Activated T-cell treated with anti-CD3 and anti-CD28 coated beads, Interleukin-2, amount 50 U/mL, for 72 hours (primary cell): ENCODE results near the gene ANO4. TPM values are rescaled to one million over a fixed set of nuclear protein-coding genes. Genes with fewer than 3 reads are reported as not detected.

Experiments used
- ATAC-seq, 2 donors: fragments of 150-1000 bp; cut with Tn5 transposase; replicated peaks in 1 of 2; 2 replicates each; pipeline ENCODE4 v1.10.0; 2021; ENCODE audit warnings: moderate library complexity in 2 of 2, mild to moderate bottlenecking in 1 of 2
- DNase-seq, 2 donors: peaks; one replicate each; pipeline ENCODE4 v3.0.0; 2021 to 2022; ENCODE audit warnings: mixed read lengths in 1 of 2
- H3K27ac Mint-ChIP-seq: one replicate; pipeline ENCODE4 v1.8.0; 2022; ENCODE audit warnings: mild to moderate bottlenecking, moderate library complexity, mixed read lengths
- H3K27me3 Mint-ChIP-seq: one replicate; pipeline ENCODE4 v1.8.0; 2022; ENCODE audit warnings: low read depth, mixed read lengths
- H3K36me3 Mint-ChIP-seq, 2 donors: one replicate each; pipeline ENCODE4 v1.8.0; 2022; ENCODE audit warnings: mixed read lengths in 2 of 2, mild to moderate bottlenecking in 1 of 2; ENCODE audit not compliant: insufficient read depth in 2 of 2
- H3K4me1 Mint-ChIP-seq: one replicate; pipeline ENCODE4 v1.8.0; 2022; ENCODE audit warnings: low read depth, mixed read lengths
- H3K4me3 Mint-ChIP-seq, 2 donors: one replicate each; pipeline ENCODE4 v1.8.0; 2022; ENCODE audit warnings: mild to moderate bottlenecking in 2 of 2, mixed read lengths in 2 of 2, moderate library complexity in 2 of 2
- H3K9me3 Mint-ChIP-seq, 2 donors: one replicate each; pipeline ENCODE4 v1.8.0; 2022; ENCODE audit warnings: mixed read lengths in 2 of 2
- total RNA-seq, 2 donors: library from RNA; stranded (reverse); gene quantifications; one replicate each; pipeline ENCODE4 v1.2.3, GENCODE V29; 2022

Gene ANO4
- total RNA-seq, 2 donors from 2014 or later = not detected

GRCh38 chr12:100993916-100994450 lies 199.4 kb downstream of the ANO4 start:
- no peaks in the 10 kb centered on the region for H3K4me1 Mint-ChIP-seq
- H3K27ac Mint-ChIP-seq = no peak overlapping the region
- H3K9me3 Mint-ChIP-seq = peaks cover 0 to 8% of the 10 kb centered on the region in 2 donors
- DNase-seq (no peak), ATAC-seq (no peak)
- H3K36me3 Mint-ChIP-seq = peaks cover 1 to 2% of the 10 kb centered on the region in 2 donors
- H3K27me3 Mint-ChIP-seq = no peaks in the 10 kb centered on the region
- H3K4me3 Mint-ChIP-seq = no peak overlapping the region

- no peak for ATAC-seq
Observed at GRCh38 chr12:100995201-100995600, 200.6 kb downstream of the ANO4 start.

GRCh38 chr12:100995771-100996170 lies 201.2 kb downstream of the ANO4 start:
- DNase-seq = no peak
- peaks cover 0 to 1% of the 10 kb centered on the region in 2 donors for H3K9me3 Mint-ChIP-seq
- no peaks in the 10 kb centered on the region for H3K27me3 Mint-ChIP-seq
- no peaks in the 10 kb centered on the region for H3K4me1 Mint-ChIP-seq
- H3K27ac Mint-ChIP-seq = no peak overlapping the region
- peaks cover 0 to 1% of the 10 kb centered on the region in 2 donors for H3K36me3 Mint-ChIP-seq
- no peak for ATAC-seq
- no peak overlapping the region for H3K4me3 Mint-ChIP-seq

More at GRCh38 chr12:100995201-100995600, 200.6 kb downstream of the ANO4 start:
- Mint-ChIP-seq H3K27me3 (no peaks in the 10 kb centered on the region), H3K36me3 (peaks cover 0 to 1% of the 10 kb centered on the region in 2 donors), H3K9me3 (peaks cover 0 to 3% of the 10 kb centered on the region in 2 donors), H3K4me1 (no peaks in the 10 kb centered on the region), H3K4me3 (no peak overlapping the region), H3K27ac (no peak overlapping the region)
- no peak for DNase-seq

DNA sequence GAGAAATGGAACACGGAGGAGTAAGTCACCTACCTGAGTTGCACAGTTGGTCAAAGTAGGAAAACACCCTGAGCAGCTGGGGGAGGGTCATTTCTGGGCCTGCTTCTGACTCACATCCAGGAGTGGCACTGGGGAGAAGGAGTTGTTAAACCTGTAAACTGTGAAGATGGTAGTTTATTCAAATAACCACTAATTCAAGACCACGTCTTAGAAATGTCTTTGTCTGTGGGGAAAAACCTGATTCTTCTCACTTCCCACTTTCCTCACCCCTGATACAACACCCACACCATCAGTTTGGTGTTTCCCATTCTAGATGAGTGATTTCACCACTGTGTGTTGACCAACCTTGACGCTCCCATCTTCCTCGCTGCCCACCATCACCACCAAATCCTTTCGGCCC lies 207.1 kb downstream of the ANO4 start:
- Mint-ChIP-seq H3K4me1 (no peaks in the 10 kb centered on the region), H3K9me3 (peaks cover 2% of the 10 kb centered on the region in 2 donors), H3K4me3 (no peak overlapping the region), H3K27ac (no peak overlapping the region), H3K36me3 (no peaks in the 10 kb centered on the region), H3K27me3 (no peaks in the 10 kb centered on the region)
- ATAC-seq = no peak
- DNase-seq = no peak

GRCh38 chr12:101002696-101003419 lies 208.3 kb downstream of the ANO4 start:
- Mint-ChIP-seq H3K36me3 (no peaks in the 10 kb centered on the region), H3K27ac (no peak overlapping the region), H3K27me3 (no peaks in the 10 kb centered on the region), H3K4me1 (no peaks in the 10 kb centered on the region), H3K9me3 (peaks cover 2% of the 10 kb centered on the region in 2 donors), H3K4me3 (no peak overlapping the region)
- no peak for DNase-seq
- ATAC-seq = no peak

- ATAC-seq (no peak), DNase-seq (no peak)
- no peaks in the 10 kb centered on the region for H3K27me3 Mint-ChIP-seq
- H3K36me3 Mint-ChIP-seq = peaks cover 3 to 5% of the 10 kb centered on the region in 2 donors
- no peaks in the 10 kb centered on the region for H3K4me1 Mint-ChIP-seq
- no peak overlapping the region for H3K4me3 Mint-ChIP-seq
- peaks cover 5 to 8% of the 10 kb centered on the region in 2 donors for H3K9me3 Mint-ChIP-seq
- no peak overlapping the region for H3K27ac Mint-ChIP-seq
Observed at GRCh38 chr12:101004898-101005297, 210.3 kb downstream of the ANO4 start.

GRCh38 chr12:101009274-101009673 lies 214.7 kb downstream of the ANO4 start:
- no peak for ATAC-seq

DNA sequence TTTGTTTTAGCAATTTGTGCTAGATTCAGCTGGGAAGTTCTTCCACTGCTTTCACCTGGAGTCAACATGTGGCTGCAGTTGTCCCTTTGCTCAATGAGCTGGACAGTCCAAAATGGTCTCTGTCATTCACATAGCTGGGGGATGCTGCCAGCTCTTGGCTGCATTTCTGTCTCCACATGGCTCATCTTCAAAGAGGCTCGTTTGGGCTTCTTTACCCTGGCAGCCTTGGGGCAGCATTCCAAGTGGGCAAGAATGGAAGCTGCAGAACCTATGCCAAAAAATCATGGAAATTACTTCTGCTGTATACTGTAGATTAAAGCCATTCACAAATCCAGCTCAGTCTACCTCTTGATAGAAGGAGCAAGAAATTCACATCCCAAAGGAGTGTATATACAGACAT lies 216.3 kb downstream of the ANO4 start:
- peaks cover 3 to 8% of the 10 kb centered on the region in 2 donors for H3K36me3 Mint-ChIP-seq
- no peaks in the 10 kb centered on the region for H3K27me3 Mint-ChIP-seq
- H3K9me3 Mint-ChIP-seq = peaks cover 6% of the 10 kb centered on the region in 2 donors
- ATAC-seq (no peak), DNase-seq (no peak)
- H3K27ac Mint-ChIP-seq = no peak overlapping the region
- H3K4me1 Mint-ChIP-seq = no peaks in the 10 kb centered on the region
- H3K4me3 Mint-ChIP-seq = no peak overlapping the region

More at GRCh38 chr12:101009274-101009673, 214.7 kb downstream of the ANO4 start:
- no peak overlapping the region for H3K4me3 Mint-ChIP-seq
- no peaks in the 10 kb centered on the region for H3K27me3 Mint-ChIP-seq
- peaks cover 3 to 8% of the 10 kb centered on the region in 2 donors for H3K9me3 Mint-ChIP-seq
- peaks cover 3 to 8% of the 10 kb centered on the region in 2 donors for H3K36me3 Mint-ChIP-seq
- DNase-seq = no peak
- H3K27ac Mint-ChIP-seq = no peak overlapping the region
- H3K4me1 Mint-ChIP-seq = no peaks in the 10 kb centered on the region

DNA sequence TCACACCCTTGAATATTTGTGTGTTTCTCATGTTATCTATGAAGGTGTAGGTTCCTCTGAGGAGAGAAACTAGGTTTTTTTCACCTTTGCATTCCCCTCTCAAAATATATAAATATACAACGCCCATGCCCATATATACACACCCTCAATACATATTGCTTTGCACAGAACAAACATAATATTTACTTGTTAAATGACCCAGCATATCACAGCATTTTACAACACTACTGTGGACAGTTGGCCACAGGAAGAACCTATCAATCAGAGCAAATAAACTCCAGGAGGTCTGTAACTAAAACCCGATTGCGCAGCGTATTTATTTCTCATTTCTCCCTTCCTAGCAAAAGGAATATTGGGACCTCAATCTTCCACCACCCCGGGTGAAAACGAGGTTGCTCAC lies 219.4 kb downstream of the ANO4 start:
- no peak for ATAC-seq
- Mint-ChIP-seq H3K4me1 (no peaks in the 10 kb centered on the region), H3K27me3 (no peaks in the 10 kb centered on the region), H3K36me3 (peaks cover 2 to 8% of the 10 kb centered on the region in 2 donors), H3K27ac (no peak overlapping the region), H3K4me3 (no peak overlapping the region), H3K9me3 (peaks cover 3 to 5% of the 10 kb centered on the region in 2 donors)
- DNase-seq = no peak

DNA sequence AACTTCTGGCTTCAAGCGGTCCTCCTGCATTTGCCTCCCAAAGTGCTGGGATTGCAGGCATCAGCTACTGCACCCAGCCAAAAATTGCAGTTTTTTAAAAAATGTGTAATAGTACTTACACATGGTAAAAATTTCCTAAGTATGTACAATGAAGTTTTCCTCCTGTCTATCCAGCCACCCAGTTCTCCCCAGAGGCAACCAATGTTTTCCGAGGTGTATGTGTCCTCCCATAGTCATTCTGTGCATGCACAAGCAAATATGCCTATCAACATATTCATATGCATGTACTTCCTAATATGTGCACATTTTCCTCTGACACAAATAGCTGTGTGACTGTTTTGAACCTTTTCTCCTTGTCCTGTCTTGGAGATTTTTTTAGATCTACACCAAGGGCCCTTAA lies 220.5 kb downstream of the ANO4 start:
- peaks cover 0 to 5% of the 10 kb centered on the region in 2 donors for H3K9me3 Mint-ChIP-seq
- no peak overlapping the region for H3K27ac Mint-ChIP-seq
- H3K27me3 Mint-ChIP-seq = no peaks in the 10 kb centered on the region
- no peaks in the 10 kb centered on the region for H3K4me1 Mint-ChIP-seq
- ATAC-seq (no peak), DNase-seq (no peak)
- H3K4me3 Mint-ChIP-seq = no peak overlapping the region
- H3K36me3 Mint-ChIP-seq = peaks cover 0 to 1% of the 10 kb centered on the region in 2 donors

- no peaks in the 10 kb centered on the region for H3K27me3 Mint-ChIP-seq
- H3K27ac Mint-ChIP-seq = no peak overlapping the region
- H3K4me3 Mint-ChIP-seq = no peak overlapping the region
- peaks cover 3 to 7% of the 10 kb centered on the region in 2 donors for H3K9me3 Mint-ChIP-seq
- H3K36me3 Mint-ChIP-seq = no peaks in the 10 kb centered on the region
- ATAC-seq = no peak
- no peaks in the 10 kb centered on the region for H3K4me1 Mint-ChIP-seq
- no peak for DNase-seq
Observed at GRCh38 chr12:101018540-101018939, 224.0 kb downstream of the ANO4 start.

GRCh38 chr12:101019201-101019600 lies 224.6 kb downstream of the ANO4 start:
- no peak overlapping the region for H3K27ac Mint-ChIP-seq
- no peaks in the 10 kb centered on the region for H3K27me3 Mint-ChIP-seq
- ATAC-seq (no peak), DNase-seq (no peak)
- H3K4me3 Mint-ChIP-seq = no peak overlapping the region
- H3K4me1 Mint-ChIP-seq = no peaks in the 10 kb centered on the region
- peaks cover 3 to 7% of the 10 kb centered on the region in 2 donors for H3K9me3 Mint-ChIP-seq
- H3K36me3 Mint-ChIP-seq = no peaks in the 10 kb centered on the region

DNA sequence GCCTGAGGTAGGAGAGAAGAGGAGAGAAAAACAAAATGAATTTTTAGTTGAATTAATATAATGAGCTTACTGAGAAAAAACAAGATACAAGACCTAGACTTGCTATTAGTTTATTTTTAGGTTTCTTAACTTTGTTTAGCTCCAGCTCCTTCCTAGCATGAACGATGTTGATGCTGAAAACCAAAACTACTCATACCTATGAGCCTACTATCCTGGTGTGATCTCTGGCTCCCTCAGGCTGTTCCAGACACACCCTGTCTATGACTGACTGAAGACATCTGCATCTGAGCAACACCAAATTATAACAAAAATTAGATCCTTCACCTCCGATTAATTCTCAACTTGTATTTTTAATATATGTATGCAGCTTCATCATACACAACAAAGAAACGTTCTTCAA lies 225.1 kb downstream of the ANO4 start:
- Mint-ChIP-seq H3K9me3 (peaks cover 3 to 7% of the 10 kb centered on the region in 2 donors), H3K4me1 (no peaks in the 10 kb centered on the region), H3K4me3 (no peak overlapping the region), H3K27ac (no peak overlapping the region), H3K27me3 (no peaks in the 10 kb centered on the region), H3K36me3 (no peaks in the 10 kb centered on the region)
- ATAC-seq = no peak
- DNase-seq = no peak

- no peaks in the 10 kb centered on the region for H3K36me3 Mint-ChIP-seq
- no peaks in the 10 kb centered on the region for H3K27me3 Mint-ChIP-seq
- peaks cover 3 to 4% of the 10 kb centered on the region in 2 donors for H3K9me3 Mint-ChIP-seq
- no peaks in the 10 kb centered on the region for H3K4me1 Mint-ChIP-seq
- no peak for ATAC-seq
- H3K4me3 Mint-ChIP-seq = no peak overlapping the region
- DNase-seq = no peak
- H3K27ac Mint-ChIP-seq = no peak overlapping the region
Observed at GRCh38 chr12:101021442-101021841, 226.9 kb downstream of the ANO4 start.
